Parathyroid adenoma (tissue), 2 donors: ENCODE data around the gene ZNF582.

Experiments used
- H2AFZ ChIP-seq: fragments of 300-600 bp; sonication (generic); one replicate; pipeline ENCODE4 v1.7.0; 2017; ENCODE audit warnings: antibody characterized with exemption, mild to moderate bottlenecking
- H3K27ac ChIP-seq: fragments of 300-600 bp; sonication (generic); one replicate; pipeline ENCODE4 v1.7.0; 2017
- H3K27me3 ChIP-seq: fragments of 300-600 bp; sonication (generic); one replicate; pipeline ENCODE4 v1.7.0; 2017; ENCODE audit warnings: low read length; ENCODE audit not compliant: control insufficient read depth, insufficient read depth
- H3K36me3 ChIP-seq: fragments of 300-600 bp; sonication (generic); one replicate; pipeline ENCODE4 v1.7.0; 2017; ENCODE audit warnings: low read length; ENCODE audit not compliant: control insufficient read depth, insufficient read depth
- H3K4me1 ChIP-seq: fragments of 300-600 bp; sonication (generic); one replicate; pipeline ENCODE4 v1.7.0; 2017; ENCODE audit warnings: control low read depth
- H3K4me2 ChIP-seq: fragments of 300-600 bp; sonication (generic); one replicate; pipeline ENCODE4 v1.7.0; 2017; ENCODE audit warnings: low read length
- H3K4me3 ChIP-seq: fragments of 300-600 bp; sonication (generic); one replicate; pipeline ENCODE4 v1.7.0; 2017; ENCODE audit warnings: low read depth, low read length
- H3K79me2 ChIP-seq: fragments of 300-600 bp; sonication (generic); one replicate; pipeline ENCODE4 v1.7.0; 2017; ENCODE audit warnings: control low read depth
- H3K9ac ChIP-seq: fragments of 300-600 bp; sonication (generic); one replicate; pipeline ENCODE4 v1.7.0; 2017; ENCODE audit warnings: mild to moderate bottlenecking
- H3K9me3 ChIP-seq: fragments of 300-600 bp; sonication (generic); one replicate; pipeline ENCODE4 v1.7.0; 2017; ENCODE audit warnings: low read length; ENCODE audit not compliant: control insufficient read depth
- TF ChIP-seq, protein P1 (sequence below): fragments of 300-600 bp; sonication (generic); IDR thresholded peaks from one replicate; pipeline ENCODE4 v1.7.0; 2017; ENCODE audit warnings: antibody characterized with exemption, mild to moderate bottlenecking
- donor health status: primary hyperparathyroidism.

Gene ZNF582

DNA sequence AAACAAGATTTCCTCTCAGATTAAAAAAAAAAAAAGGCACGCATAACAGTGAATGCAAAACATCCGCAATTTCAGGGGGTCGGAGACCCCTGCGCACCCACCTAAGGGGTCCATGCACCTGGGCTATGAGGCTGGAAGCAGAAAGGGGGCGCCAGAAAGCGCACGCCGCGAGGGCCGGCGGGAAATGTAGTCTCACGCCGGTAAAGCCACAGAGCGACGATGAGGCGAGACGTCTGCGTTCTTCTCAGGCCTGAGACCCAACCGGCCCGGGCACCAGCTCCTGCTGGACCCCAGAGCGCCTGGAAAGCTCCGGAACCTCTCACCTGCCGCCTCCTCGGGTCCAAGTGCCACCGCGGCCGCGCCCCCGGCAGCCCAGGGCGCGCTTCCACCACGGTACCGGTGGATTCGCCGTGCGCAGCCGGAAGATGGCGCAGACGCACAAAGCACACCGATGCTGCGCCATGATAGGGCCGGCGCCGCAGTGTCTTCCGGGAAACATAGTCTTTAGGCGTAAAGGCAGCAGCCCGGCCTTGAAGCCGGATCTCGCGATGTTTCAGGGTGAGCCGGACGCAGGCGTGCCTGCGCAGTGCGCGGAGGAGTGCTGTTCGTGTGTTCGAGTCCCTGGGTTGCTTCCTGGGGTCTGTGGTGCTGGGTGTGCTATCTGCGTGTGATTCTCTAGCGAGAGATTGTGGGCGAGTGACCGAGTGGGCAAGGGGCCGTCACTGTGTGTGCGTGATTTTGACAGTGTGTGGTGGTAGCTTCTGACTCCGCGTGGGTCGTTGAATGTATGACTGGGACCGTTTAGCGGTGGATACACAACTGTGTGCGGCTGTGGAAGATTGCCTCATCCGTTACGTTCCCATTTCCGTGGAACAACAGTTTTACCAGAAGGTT lies at the start of gene ZNF582:
Gene ZNF582, minus strand, starts transcription at position 416 of the 894 bp plus-strand sequence. CDS start 1,782 bp downstream, outside the sequence.
- Histone ChIP-seq H3K4me1 (peaks cover 5% of the 10 kb centered on the region), H3K36me3 (no peaks in the 10 kb centered on the region), H3K9ac (peak within 1 kb of the TSS; percentile 95), H3K27me3 (no peaks in the 10 kb centered on the region), H2AFZ (peak within 1 kb of the TSS; percentile 99), H3K4me3 (peak within 1 kb of the TSS; percentile 89), H3K9me3 (no peaks in the 10 kb centered on the region), H3K4me2 (peak within 1 kb of the TSS; percentile 98), H3K27ac (peak within 1 kb of the TSS; percentile 95), H3K79me2 (no peaks in the 10 kb centered on the region)
- TF ChIP-seq, protein P1, sequence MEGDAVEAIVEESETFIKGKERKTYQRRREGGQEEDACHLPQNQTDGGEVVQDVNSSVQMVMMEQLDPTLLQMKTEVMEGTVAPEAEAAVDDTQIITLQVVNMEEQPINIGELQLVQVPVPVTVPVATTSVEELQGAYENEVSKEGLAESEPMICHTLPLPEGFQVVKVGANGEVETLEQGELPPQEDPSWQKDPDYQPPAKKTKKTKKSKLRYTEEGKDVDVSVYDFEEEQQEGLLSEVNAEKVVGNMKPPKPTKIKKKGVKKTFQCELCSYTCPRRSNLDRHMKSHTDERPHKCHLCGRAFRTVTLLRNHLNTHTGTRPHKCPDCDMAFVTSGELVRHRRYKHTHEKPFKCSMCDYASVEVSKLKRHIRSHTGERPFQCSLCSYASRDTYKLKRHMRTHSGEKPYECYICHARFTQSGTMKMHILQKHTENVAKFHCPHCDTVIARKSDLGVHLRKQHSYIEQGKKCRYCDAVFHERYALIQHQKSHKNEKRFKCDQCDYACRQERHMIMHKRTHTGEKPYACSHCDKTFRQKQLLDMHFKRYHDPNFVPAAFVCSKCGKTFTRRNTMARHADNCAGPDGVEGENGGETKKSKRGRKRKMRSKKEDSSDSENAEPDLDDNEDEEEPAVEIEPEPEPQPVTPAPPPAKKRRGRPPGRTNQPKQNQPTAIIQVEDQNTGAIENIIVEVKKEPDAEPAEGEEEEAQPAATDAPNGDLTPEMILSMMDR = peak; percentile 78

DNA sequence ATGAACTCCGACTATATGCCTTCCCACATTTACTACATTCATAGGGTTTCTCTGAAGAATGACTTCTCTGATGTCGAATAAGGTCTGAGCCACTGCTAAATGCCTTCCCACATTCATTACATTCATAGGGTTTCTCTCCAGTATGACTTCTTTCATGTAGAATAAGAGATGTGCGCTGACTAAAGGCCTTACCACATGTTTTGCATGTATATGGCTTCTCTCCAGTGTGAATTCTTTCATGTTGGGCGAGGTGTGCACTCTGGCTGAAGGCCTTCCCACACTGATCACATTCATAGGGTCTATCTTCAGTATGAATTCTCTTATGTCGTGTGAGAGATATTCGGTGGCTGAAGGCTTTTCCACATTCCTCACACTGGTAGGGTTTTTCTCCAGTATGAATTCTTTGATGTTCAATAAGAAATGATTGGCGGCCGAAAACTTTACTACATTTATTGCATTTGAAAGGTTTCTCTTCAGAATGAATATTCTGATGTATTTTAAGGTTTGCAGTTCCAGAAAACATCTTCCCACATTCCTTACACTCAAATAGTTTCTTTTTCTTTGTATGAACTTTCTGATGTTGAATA lies 48.0 kb upstream of the ZNF582 start:
- Histone ChIP-seq H3K27ac (no peak overlapping the region), H2AFZ (no peak overlapping the region), H3K79me2 (no peaks in the 10 kb centered on the region), H3K9ac (no peak overlapping the region), H3K27me3 (no peaks in the 10 kb centered on the region), H3K4me2 (no peak overlapping the region), H3K4me3 (no peak overlapping the region), H3K4me1 (no peaks in the 10 kb centered on the region), H3K9me3 (peaks cover 27% of the 10 kb centered on the region), H3K36me3 (peaks cover 8% of the 10 kb centered on the region)
- TF ChIP-seq, protein P1 = no peak

DNA sequence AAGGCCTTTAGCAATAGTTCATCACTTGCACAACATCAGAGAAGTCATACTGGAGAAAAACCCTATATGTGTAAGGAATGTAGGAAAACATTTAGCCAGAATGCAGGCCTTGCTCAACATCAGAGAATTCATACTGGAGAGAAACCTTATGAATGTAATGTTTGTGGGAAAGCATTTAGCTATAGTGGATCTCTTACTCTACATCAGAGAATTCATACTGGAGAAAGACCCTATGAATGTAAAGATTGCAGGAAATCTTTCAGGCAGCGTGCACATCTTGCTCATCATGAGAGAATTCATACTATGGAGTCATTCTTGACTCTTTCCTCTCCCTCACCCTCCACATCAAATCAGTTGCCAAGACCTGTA lies 30.6 kb upstream of the ZNF582 start:
- no peak overlapping the region for H3K4me2 ChIP-seq
- TF ChIP-seq, protein P1 = no peak
- H3K27ac ChIP-seq = no peak overlapping the region
- no peaks in the 10 kb centered on the region for H3K79me2 ChIP-seq
- no peak overlapping the region for H2AFZ ChIP-seq
- no peak overlapping the region for H3K9ac ChIP-seq
- H3K4me3 ChIP-seq = no peak overlapping the region
- no peaks in the 10 kb centered on the region for H3K27me3 ChIP-seq
- no peaks in the 10 kb centered on the region for H3K4me1 ChIP-seq
- H3K9me3 ChIP-seq = peaks cover 24% of the 10 kb centered on the region
- H3K36me3 ChIP-seq = peaks cover 29% of the 10 kb centered on the region

DNA sequence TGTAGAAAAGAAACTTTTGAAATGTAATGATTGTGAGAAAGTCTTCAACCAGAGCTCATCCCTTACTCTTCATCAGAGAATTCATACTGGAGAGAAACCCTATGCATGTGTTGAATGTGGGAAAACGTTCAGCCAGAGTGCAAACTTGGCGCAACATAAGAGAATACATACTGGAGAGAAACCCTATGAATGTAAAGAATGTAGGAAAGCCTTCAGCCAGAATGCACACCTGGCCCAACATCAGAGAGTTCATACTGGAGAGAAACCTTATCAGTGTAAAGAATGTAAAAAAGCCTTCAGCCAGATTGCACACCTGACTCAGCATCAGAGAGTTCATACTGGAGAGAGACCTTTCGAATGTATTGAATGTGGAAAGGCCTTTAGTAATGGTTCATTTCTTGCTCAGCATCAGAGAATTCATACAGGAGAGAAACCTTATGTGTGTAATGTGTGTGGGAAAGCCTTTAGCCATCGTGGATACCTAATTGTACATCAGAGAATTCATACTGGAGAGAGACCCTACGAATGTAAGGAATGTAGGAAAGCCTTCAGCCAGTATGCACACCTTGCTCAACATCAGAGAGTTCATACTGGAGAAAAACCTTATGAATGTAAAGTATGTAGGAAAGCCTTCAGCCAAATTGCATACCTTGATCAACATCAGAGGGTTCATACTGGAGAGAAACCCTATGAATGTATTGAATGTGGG lies 30.1 kb upstream of the ZNF582 start:
- H3K36me3 ChIP-seq = peaks cover 34% of the 10 kb centered on the region

More for the DNA sequence above, 30.1 kb upstream of the ZNF582 start:
- H3K9me3 ChIP-seq = peaks cover 24% of the 10 kb centered on the region
- H3K4me3 ChIP-seq = no peak overlapping the region
- TF ChIP-seq, protein P1 = no peak
- H3K4me2 ChIP-seq = no peak overlapping the region
- no peak overlapping the region for H3K9ac ChIP-seq
- no peaks in the 10 kb centered on the region for H3K79me2 ChIP-seq
- H3K4me1 ChIP-seq = no peaks in the 10 kb centered on the region
- no peak overlapping the region for H2AFZ ChIP-seq
- H3K27me3 ChIP-seq = no peaks in the 10 kb centered on the region
- no peak overlapping the region for H3K27ac ChIP-seq
